ENCODE results near the gene TRIP6.

- TF ChIP-seq CTCF (IDR thresholded peaks at IDR 0.05; ENCODE audit: poor library complexity) (no peak), EZH2 (IDR thresholded peaks at IDR 0.05; ENCODE audit: borderline replicate concordance) (no peak), EZH2phosphoT487 (IDR thresholded peaks at IDR 0.05; ENCODE audit: low read depth, severe bottlenecking, unreplicated experiment) (no peak)
Observed at GRCh38 chr7:100867776-100868485, 744 bp downstream of the TRIP6 start.
